ENCODE results near the gene KIF1A. TPM values are rescaled to one million over a fixed set of nuclear protein-coding genes. Genes with fewer than 3 reads are reported as not detected.

Gene KIF1A
- total RNA-seq, 1 experiment from 2014 or later = not detected

- Histone ChIP-seq H4K20me1 (ENCODE audit: low read length) (no peaks in the 10 kb centered on the region), H3K36me3 (ENCODE audit: low read depth, low read length) (no peaks in the 10 kb centered on the region), H3K9me3 (ENCODE audit: low read length) (no peaks in the 10 kb centered on the region), H3K9ac (ENCODE audit: low read length) (no peak overlapping the region), H3K27me3 (ENCODE audit: low read length) (peaks cover 54% of the 10 kb centered on the region), H3K4me1 (ENCODE audit: insufficient read depth, low read length) (no peaks in the 10 kb centered on the region), H3K4me2 (ENCODE audit: low read length) (no peak overlapping the region), H2AFZ (ENCODE audit: low read length) (no peak overlapping the region), H3K4me3 (ENCODE audit: low read length) (no peak overlapping the region), H3K9me2 (replicated peaks; ENCODE audit: low read length) (no peaks in the 10 kb centered on the region), H3K27ac (ENCODE audit: low read length) (no peak overlapping the region), H3K79me2 (ENCODE audit: low read length) (no peaks in the 10 kb centered on the region), H3F3A (ENCODE audit: low read length, unreplicated experiment) (no peaks in the 10 kb centered on the region)
- no peak for DNase-seq
- TF ChIP-seq EZH2 (IDR thresholded peaks at IDR 0.05; ENCODE audit: low read length, unreplicated experiment) = no peak
- no peak for TF ChIP-seq CTCF (conservative IDR thresholded peaks at IDR 0.05; ENCODE audit: low read depth, low read length)
- TF ChIP-seq EZH2phosphoT487 (IDR thresholded peaks at IDR 0.05; ENCODE audit: borderline replicate concordance, low read length) = no peak
- no peak for ATAC-seq
- CTCF ChIA-PET = interaction anchor here (0.5 kb wide), 1 partner anchor 138 kb away, joined by 3 read pairs; no protein-coding TSS in a partner anchor
- POLR2A ChIA-PET (ENCODE audit: unreplicated experiment) = no interaction called here
- BruUV-seq (replicated peaks) = no TSS peak
- intact Hi-C loops (cut with micrococcal nuclease) = no loop called here
Measured at GRCh38 chr2:240703417-240704341, 116.3 kb downstream of the KIF1A start.

GRCh38 chr2:240702640-240703011, 117.4 kb downstream of the KIF1A start:
- H3K9me2 ChIP-seq (replicated peaks; ENCODE audit: low read length) = no peaks in the 10 kb centered on the region

More at GRCh38 chr2:240702640-240703011, 117.4 kb downstream of the KIF1A start:
- H3F3A ChIP-seq (ENCODE audit: low read length, unreplicated experiment) = no peaks in the 10 kb centered on the region
- no peak for TF ChIP-seq CTCF (conservative IDR thresholded peaks at IDR 0.05; ENCODE audit: low read depth, low read length)
- no peak for TF ChIP-seq EZH2phosphoT487 (IDR thresholded peaks at IDR 0.05; ENCODE audit: borderline replicate concordance, low read length)
- TF ChIP-seq EZH2 (IDR thresholded peaks at IDR 0.05; ENCODE audit: low read length, unreplicated experiment) = no peak
- H3K9me3 ChIP-seq (ENCODE audit: low read length) = no peaks in the 10 kb centered on the region
- DNase-seq = no peak
- ChIA-PET POLR2A (ENCODE audit: unreplicated experiment) (no interaction called here), CTCF (no interaction called here)
- no peak for ATAC-seq
- H3K4me1 ChIP-seq (ENCODE audit: insufficient read depth, low read length) = no peaks in the 10 kb centered on the region
- H4K20me1 ChIP-seq (ENCODE audit: low read length) = no peaks in the 10 kb centered on the region
- no peak overlapping the region for H3K4me3 ChIP-seq (ENCODE audit: low read length)
- intact Hi-C loops (cut with micrococcal nuclease) = no loop called here
- H3K9ac ChIP-seq (ENCODE audit: low read length) = no peak overlapping the region
- no peaks in the 10 kb centered on the region for H3K36me3 ChIP-seq (ENCODE audit: low read depth, low read length)
- H3K79me2 ChIP-seq (ENCODE audit: low read length) = no peaks in the 10 kb centered on the region
- no peak overlapping the region for H3K4me2 ChIP-seq (ENCODE audit: low read length)
- no peak overlapping the region for H2AFZ ChIP-seq (ENCODE audit: low read length)
- peaks cover 44% of the 10 kb centered on the region for H3K27me3 ChIP-seq (ENCODE audit: low read length)
- BruUV-seq (replicated peaks) = no TSS peak
- H3K27ac ChIP-seq (ENCODE audit: low read length) = no peak overlapping the region
